Activated CD8-positive, alpha-beta T cell treated with anti-CD3 and anti-CD28 coated beads for 36 hours (primary cell): ENCODE measurements around the gene NEO1. TPM values are rescaled to one million over a fixed set of nuclear protein-coding genes. Genes with fewer than 3 reads are reported as not detected.

Experiments
- ATAC-seq: fragments of 200-7000 bp; cut with Tn5 transposase; one replicate; pipeline ENCODE4 v1.10.0; 2021; ENCODE audit warnings: mild to moderate bottlenecking, moderate library complexity
- CTCF ChIA-PET: fragments of 350-600 bp; sonication (Branson Sonifier 250); formaldehyde crosslinking; loops from one replicate; lab custom pipeline; 2021; ENCODE audit warnings: antibody characterized with exemption; lab: Charles Lee
- POLR2A ChIA-PET: fragments of 350-600 bp; sonication (Branson Sonifier 250); formaldehyde crosslinking; loops from one replicate; lab custom pipeline; 2021; ENCODE audit warnings: antibody characterized with exemption; lab: Charles Lee
- DNase-seq: peaks from one replicate; pipeline ENCODE4 v3.0.0-alpha.2; 2020
- H3K27ac Mint-ChIP-seq: one replicate; pipeline ENCODE4 v1.8.0; 2021; ENCODE audit warnings: mild to moderate bottlenecking, mixed read lengths
- H3K27me3 Mint-ChIP-seq: one replicate; pipeline ENCODE4 v1.8.0; 2021; ENCODE audit warnings: mixed read lengths
- H3K36me3 Mint-ChIP-seq: one replicate; pipeline ENCODE4 v1.8.0; 2021; ENCODE audit warnings: low read depth, mixed read lengths
- H3K4me1 Mint-ChIP-seq: one replicate; pipeline ENCODE4 v1.8.0; 2021; ENCODE audit warnings: low read depth, mixed read lengths
- H3K4me3 Mint-ChIP-seq: one replicate; pipeline ENCODE4 v1.8.0; 2021; ENCODE audit warnings: mild to moderate bottlenecking, moderate library complexity, mixed read lengths
- H3K9me3 Mint-ChIP-seq: one replicate; pipeline ENCODE4 v1.8.0; 2021; ENCODE audit warnings: mixed read lengths
- CTCF ChIP-seq: fragments of 200-600 bp; IDR thresholded peaks from one replicate; pipeline ENCODE4 v1.8.0; 2022; ENCODE audit warnings: antibody characterized with exemption, mild to moderate bottlenecking
- intact Hi-C: fragments of 100-400 bp; cut with micrococcal nuclease; formaldehyde crosslinking; loops from one replicate; pipeline ENCODE4 v1.10.0; 2022
- total RNA-seq, 2 experiments: library from RNA; stranded (reverse); gene quantifications; one replicate each; pipeline ENCODE4 v1.2.3, GENCODE V29; 2021

Gene NEO1
- total RNA-seq, 2 experiments from 2014 or later: 2.8 to 3.1 TPM

- H3K27me3 Mint-ChIP-seq: no peaks in the 10 kb centered on the region
- ATAC-seq (no peak), DNase-seq (no peak)
- no peak overlapping the region for H3K4me3 Mint-ChIP-seq
- no peaks in the 10 kb centered on the region for H3K9me3 Mint-ChIP-seq
- ChIA-PET CTCF (interaction anchor here (1.3 to 4.1 kb wide), 5 partner anchors 9 to 457 kb away, joined by 4 to 18 read pairs (median 4); no protein-coding TSS in a partner anchor), POLR2A (no interaction called here)
- intact Hi-C loops: no loop called here
- no peak overlapping the region for H3K27ac Mint-ChIP-seq
- no peaks in the 10 kb centered on the region for H3K4me1 Mint-ChIP-seq
- H3K36me3 Mint-ChIP-seq: peaks cover 2% of the 10 kb centered on the region
- TF ChIP-seq CTCF: no peak
These were observed 194.6 kb downstream of the NEO1 start for GRCh38 chr15:73246898-73247297.

GRCh38 chr15:73247331-73247730 lies 195.1 kb downstream of the NEO1 start:
- Mint-ChIP-seq H3K4me1 (no peaks in the 10 kb centered on the region), H3K9me3 (no peaks in the 10 kb centered on the region), H3K27me3 (no peaks in the 10 kb centered on the region), H3K4me3 (no peak overlapping the region), H3K27ac (no peak overlapping the region), H3K36me3 (peaks cover 2% of the 10 kb centered on the region)
- intact Hi-C loops: no loop called here
- DNase-seq (no peak), ATAC-seq (no peak)
- no peak for TF ChIP-seq CTCF
- ChIA-PET POLR2A (no interaction called here), CTCF (interaction anchor here (0.9 to 4.1 kb wide), 9 partner anchors 8 to 457 kb away, joined by 3 to 18 read pairs (median 4); no protein-coding TSS in a partner anchor)

GRCh38 chr15:73249499-73249898 lies 197.2 kb downstream of the NEO1 start:
- CTCF ChIA-PET: interaction anchor here (0.9 to 4.1 kb wide), 7 partner anchors 8 to 455 kb away, joined by 3 to 18 read pairs (median 5); no protein-coding TSS in a partner anchor
- intact Hi-C loops: no loop called here
- Mint-ChIP-seq H3K27me3 (no peaks in the 10 kb centered on the region), H3K36me3 (peaks cover 2% of the 10 kb centered on the region), H3K27ac (no peak overlapping the region), H3K4me3 (no peak overlapping the region), H3K4me1 (no peaks in the 10 kb centered on the region), H3K9me3 (no peaks in the 10 kb centered on the region)
- ATAC-seq: no peak
- no peak for DNase-seq
- POLR2A ChIA-PET: interaction anchor here (0.7 kb wide), 1 partner anchor 468 kb away, joined by 3 read pairs; no protein-coding TSS in a partner anchor
- TF ChIP-seq CTCF: no peak

GRCh38 chr15:73254598-73254997 lies 202.3 kb downstream of the NEO1 start:
- TF ChIP-seq CTCF: no peak
- peaks cover under 1% of the 10 kb centered on the region for H3K36me3 Mint-ChIP-seq
- CTCF ChIA-PET: interaction anchor here (0.8 to 3.4 kb wide), 4 partner anchors 8 to 19 kb away, joined by 4 to 17 read pairs (median 10); no protein-coding TSS in a partner anchor
- POLR2A ChIA-PET: no interaction called here
- H3K4me3 Mint-ChIP-seq: no peak overlapping the region
- ATAC-seq (no peak), DNase-seq (no peak)
- H3K9me3 Mint-ChIP-seq: no peaks in the 10 kb centered on the region
- no peaks in the 10 kb centered on the region for H3K27me3 Mint-ChIP-seq
- H3K27ac Mint-ChIP-seq: no peak overlapping the region
- intact Hi-C loops: no loop called here
- peaks cover 3% of the 10 kb centered on the region for H3K4me1 Mint-ChIP-seq

GRCh38 chr15:73258271-73259108 lies 206.2 kb downstream of the NEO1 start:
- DNase-seq: peak; percentile 18
- H3K27ac Mint-ChIP-seq: no peak overlapping the region
- H3K4me1 Mint-ChIP-seq: peaks cover 3% of the 10 kb centered on the region
- H3K9me3 Mint-ChIP-seq: no peaks in the 10 kb centered on the region
- intact Hi-C loops: no loop called here
- ATAC-seq: peak; percentile 39
- H3K36me3 Mint-ChIP-seq: no peaks in the 10 kb centered on the region
- POLR2A ChIA-PET: no interaction called here
- CTCF ChIA-PET: interaction anchor here (1.0 to 2.1 kb wide), 4 partner anchors 8 to 18 kb away, joined by 3 to 12 read pairs (median 4); no protein-coding TSS in a partner anchor
- no peak for TF ChIP-seq CTCF
- no peak overlapping the region for H3K4me3 Mint-ChIP-seq
- peaks cover 1% of the 10 kb centered on the region for H3K27me3 Mint-ChIP-seq
